HG02973 (cell line): ENCODE measurements around the gene SKI.

Experiments used
- ATAC-seq: cut with Tn5 transposase; IDR thresholded peaks from one replicate; pipeline ENCODE4 v1.9.1; 2021; ENCODE audit warnings: moderate library complexity; ENCODE audit not compliant: unreplicated experiment

SKI gene

DNA sequence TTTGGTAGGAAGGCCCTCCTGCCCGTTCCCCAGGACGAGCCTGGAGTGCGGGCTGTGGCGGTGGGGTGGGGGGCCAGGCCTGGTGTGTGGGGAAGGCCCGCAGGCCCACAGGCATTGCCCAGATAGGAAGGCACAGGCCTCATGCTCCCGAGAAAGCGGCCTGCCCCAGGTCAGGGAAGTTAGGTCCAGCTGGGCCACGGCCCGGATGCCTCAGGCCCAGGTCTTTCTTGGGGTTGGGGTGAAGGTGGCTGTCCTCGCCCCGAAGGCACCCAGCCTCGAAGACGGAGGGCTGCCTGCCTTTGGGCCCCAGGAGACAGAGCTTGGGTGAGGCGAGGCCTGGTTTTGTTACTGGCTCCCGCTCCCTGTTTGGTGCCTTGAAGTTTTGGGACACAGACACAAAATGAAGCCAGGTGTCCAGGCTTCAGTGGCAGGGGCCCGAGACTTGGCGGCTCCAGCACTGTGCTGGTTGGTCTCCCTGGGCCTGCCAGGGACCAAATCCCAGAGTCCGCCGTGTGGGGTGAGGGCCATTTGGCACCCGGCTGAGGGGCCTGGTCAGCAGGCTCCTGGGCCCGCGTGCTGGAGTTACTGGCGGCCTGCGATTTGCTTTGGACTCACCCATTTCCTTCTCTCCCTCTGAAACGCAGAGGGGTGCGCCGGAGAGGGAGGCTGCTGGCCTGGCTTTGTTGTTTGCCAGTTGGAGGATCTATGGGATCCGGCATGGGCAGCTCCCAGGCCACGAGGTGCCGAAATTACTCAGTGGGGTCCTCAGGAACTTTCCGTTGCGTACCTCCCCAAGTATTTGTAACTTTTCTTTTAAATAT, 2.0 kb downstream of the SKI start:
- no peak for ATAC-seq

DNA sequence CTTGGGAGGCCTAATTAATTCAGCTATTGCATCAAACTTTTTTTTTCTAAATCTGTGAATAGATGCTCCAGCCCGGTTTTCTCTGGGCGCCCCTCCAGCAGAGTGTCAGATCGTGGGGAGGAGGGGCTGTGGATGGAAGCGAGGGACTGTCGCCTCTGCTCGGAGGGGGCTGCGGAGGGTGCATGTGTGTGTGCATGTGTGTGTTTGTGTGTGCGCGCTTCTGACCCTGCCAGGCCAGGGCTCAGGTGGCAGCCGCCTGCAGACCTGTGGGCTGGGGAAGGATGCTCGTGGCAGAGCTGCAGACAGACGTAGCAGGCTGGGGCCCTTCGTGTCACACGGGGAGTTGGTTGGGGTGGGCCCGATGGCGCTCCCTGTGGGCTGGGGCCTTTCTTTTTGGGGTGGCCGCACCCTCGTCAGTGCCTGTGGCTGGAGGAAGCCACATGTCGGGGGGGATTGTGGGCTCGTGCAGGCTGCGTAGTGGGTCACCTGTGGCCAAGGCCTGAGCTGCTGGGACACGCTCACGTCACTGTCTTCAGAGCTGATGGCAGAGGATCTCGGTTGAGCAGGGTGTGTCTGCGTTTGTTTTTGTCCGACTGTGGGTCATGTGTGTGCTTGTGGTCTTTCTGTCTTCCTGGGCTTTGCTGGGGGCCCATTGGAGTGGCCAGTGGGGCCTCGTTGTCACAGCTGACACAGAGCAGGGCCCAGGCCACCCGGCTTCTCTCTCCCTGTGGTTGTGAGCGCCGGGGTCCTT, 2.8 kb downstream of the SKI start:
- ATAC-seq, result no peak

DNA sequence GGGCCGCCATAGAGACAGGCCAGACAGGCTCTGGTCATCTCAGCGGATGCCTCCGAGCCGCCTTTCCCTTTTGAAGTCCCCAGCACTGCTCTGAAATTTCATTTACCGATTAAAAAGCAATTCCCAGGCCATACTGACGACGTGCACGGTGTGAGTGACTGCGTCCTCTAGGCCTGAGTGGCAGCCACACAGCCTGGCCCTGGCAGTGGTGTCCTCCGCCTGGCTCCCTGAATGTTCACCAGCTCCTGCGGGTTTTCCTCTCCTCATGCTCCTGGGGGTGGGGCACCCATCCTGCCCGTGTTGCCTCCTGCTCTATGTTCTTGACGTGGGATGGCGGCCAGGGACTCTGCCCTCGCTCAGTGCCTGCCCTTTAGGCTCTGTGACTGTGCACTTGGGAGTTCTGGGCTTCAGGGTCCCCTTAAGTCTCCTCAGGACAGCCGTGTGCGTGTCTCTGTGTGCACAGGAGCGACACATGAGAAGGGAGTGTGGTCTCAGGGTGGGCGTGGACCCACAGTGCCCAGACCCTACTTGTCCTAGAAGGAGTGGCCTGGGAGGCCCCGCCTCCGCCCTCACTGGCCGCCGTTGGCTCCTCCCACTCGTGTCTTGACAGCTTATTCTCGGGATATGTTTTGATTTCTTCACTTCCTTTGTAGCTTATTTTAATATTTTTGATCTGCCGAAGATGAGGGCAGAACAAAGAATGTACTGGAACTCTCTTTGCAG, 3.6 kb downstream of the SKI start:
- ATAC-seq, result no peak

DNA sequence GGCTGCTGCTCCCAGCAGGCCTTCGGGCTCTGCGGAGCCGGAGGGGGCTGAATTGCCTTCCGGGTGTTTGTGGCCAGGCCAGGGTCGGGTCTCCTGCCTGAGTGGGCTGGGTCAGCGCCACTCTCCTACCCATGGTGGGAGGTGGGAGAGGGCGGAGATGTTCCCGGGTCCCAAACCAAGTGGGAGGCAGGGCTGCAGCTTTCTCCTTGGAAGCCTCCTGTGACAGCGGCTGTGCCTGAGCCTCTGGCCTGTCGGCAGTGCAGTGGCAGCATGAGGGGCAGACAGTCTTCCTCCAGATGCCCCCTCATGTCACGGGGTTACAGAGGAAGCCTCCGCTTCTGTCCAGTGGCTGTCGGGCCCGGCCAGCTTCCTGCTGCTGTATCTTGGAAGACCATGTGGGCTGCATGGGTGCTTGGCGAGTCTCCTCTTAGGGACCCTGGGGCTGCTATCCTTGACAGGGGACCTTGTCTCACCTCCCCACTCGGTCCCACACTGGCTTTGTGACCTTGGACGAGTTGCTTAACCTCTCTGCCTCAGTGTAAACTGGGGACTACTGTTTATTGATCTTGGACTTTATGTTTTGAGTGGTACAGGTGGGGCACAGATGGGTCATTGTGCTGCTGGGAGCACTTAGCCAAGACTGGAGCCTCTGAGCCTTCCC, 4.3 kb downstream of the SKI start:
- ATAC-seq, result no peak

DNA sequence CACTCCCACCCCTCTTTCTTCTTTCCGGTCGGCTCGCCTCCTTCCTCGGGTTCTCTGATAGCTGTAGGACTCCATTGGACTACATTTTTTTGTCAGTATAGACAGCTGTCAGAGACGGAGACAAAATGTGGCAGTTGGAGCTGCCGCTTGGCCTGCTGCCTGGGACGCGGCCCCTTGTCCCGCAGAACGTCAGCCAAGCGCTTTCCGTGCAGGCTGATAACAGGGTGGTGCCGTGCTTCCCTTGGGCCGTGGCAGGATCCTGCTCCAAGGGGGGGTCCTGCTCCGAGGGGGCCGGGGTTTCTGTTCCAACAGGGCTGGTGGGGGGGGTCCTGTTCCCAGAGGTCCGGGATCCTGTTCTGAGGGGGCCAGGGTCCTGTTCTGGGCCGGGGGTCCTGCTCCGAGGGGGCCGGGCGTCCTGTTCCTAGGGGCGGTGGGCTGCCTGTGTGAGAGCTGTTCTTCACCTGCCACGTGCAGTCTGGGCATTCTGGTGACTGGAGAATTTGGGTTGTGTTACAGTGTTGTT, 4.9 kb downstream of the SKI start:
- no peak for ATAC-seq

DNA sequence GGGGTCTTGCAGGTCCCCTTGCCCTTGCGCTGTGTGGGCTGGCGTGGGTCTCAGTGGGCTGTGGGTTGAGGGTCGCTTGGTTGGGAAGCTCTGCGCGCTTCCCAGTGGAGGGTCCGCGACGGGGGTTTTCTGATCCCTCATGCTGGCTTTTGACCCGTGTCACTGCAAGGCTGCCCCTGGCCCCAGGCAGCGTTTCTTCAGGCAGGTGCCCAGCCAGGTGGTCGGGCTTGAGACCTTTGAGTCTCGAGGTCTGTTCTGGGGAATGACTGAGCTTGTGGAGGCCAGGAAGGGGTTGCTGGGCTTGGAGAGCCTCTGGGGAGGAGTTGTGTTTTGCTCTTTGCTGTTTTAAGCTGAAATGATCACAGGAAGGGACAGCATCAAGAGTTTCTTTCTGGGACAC, 5.3 kb downstream of the SKI start:
- ATAC-seq, result no peak

DNA sequence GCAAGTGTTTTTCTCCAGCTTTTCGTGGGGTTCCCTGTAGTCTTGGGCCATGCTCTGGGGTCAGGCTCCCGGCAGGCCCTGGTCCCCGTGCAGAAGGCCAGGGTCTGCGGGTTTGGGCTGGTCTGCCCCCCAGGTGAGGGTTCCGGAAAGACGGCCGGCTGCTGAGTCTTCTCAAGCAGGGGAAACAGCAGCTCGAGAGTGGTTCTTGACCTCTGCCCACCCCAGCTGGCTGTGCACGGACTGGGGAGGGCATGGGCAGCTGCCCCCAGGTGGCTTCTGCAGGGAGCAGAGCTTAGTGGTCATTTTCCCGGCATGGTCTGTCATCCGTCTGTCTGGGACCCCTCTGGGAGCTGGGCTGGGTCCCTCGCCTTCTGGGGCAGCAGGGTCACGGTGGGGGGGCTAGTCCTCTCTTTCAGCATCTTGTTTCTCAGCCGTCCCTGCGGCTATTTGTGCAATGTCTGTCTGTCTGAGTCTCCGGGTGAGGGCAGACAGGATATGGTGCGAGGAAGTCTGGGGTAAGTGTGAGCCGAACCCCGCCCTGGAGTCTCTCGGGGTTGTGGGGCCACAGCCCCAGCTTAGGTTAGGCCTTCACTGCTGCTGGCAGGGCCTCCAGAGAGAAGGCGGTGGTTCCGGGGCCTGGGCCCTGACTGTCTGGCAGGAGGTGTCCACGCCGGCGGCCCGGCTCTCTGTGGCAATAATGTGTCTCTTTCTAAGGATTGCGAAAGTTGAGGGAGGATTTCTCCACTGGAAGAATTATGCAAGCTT, 6.1 kb downstream of the SKI start:
- no peak for ATAC-seq

DNA sequence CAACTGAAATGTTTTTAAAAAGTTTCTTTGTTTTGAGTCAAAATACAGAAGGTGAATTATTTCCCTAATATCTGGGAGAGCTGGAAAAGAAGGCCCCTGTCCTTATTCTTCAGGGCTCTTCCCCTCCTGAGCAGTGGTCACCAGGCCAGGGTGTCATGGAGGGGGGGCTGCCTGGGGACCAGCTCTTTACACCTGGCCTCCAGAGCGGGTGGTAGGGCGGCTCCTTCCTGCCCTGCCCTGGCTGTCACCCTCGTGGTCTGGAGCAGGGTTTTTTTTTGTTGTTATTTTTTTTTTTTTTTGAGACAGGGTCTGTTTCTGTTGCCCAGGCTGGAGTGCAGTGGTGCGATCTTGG, 6.6 kb downstream of the SKI start:
- ATAC-seq, result no peak

DNA sequence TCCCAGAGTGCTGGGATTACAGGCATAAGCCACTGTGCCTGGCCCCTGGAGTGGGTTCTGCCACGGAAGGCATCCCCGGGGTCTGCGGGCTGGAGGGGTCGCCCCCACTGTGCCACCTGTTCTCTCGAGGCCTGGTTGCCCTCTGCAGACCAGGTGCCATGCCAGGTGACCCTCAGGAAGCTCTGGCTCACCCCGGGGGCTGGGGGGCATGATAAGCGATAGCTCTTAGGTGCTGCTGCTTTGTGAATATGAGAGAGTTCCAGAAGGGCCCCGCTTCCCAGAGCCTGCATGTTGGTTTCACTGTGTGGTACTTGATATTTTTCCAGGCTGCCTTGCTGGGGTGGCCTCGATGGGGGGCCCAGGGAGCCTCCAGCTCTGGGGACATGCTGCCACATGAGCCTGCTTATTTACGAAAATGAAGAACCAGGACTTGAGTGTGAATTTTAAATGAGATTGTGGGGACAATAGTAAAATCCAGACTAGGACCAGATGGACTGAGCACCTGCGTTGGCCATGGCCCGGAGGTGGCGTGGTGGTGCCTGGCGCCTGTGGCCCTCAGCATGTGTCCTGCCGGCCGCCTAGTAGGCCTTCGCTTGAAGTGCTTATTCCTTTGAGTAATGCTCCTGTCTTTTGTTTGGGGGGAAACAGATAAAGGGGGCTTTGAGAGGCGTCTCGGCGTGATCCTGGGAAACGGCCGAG, 7.3 kb downstream of the SKI start:
- no peak for ATAC-seq

DNA sequence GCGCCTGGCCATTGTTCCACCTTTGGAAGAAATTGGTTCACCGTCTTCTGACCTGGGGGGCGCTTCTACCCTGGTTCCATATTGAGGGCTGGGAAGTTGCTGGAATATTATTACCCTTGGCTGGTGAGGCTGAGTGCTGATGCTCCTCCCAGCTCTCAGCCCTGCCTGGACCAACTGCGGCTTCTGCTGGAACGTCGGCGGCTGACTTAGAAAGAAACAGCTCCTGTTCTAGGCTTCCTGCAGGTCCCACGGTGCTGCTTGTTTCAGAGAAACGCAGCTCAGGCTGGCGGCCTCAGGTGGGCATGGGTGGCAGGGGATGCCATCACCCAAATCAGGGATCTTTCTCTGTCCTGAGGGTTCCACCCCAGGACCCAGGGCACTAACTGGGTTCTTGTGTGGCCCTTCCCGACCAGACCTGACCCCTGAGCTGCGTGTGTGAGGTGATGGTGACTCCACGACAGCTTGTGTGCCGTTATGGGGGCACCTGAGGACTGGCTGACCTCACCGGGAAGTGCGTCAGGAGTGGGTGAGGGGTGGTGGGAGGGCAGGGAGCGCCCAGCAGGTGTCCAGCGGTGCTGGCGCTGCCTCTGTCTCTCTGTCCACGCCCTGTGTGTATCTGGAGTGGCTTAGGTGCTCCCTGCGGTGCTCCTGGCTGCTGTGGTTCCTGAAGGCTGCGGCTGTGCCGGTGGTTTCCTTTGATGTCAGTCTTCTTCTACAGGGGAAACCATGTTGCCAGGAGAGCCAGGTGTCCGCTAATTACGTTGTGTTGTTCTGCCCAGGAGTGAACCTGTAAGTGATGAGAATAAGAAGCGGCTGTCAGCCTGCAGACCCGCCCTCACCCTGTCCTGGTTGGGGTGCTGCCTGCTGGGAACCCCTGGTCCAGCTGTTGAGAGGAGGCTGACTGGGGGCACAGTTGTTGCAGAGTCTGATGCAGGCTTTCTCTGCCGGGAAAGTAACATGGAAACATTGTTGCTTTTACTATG, 8.9 kb downstream of the SKI start:
- no peak for ATAC-seq

DNA sequence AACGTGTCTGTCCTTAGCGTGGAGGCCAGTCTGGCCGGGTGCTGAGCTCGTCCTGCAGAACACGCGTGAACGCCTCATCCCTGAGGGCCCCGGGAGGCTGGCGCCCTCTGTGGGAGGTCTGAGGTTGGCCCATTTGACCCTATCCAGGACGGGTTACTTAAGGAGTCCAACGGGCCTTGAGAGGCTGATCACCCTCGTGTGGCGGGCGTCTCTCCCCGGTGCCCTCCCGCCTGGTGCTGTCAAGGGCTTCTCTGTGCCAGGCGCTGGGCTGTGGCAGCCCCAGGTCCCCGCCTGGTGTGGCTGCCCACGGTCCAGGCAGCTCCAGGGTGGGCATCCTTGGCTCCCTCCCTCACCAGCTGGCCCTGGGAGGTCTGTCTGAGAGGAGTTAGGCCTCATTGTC, 9.7 kb downstream of the SKI start:
- no peak for ATAC-seq

DNA sequence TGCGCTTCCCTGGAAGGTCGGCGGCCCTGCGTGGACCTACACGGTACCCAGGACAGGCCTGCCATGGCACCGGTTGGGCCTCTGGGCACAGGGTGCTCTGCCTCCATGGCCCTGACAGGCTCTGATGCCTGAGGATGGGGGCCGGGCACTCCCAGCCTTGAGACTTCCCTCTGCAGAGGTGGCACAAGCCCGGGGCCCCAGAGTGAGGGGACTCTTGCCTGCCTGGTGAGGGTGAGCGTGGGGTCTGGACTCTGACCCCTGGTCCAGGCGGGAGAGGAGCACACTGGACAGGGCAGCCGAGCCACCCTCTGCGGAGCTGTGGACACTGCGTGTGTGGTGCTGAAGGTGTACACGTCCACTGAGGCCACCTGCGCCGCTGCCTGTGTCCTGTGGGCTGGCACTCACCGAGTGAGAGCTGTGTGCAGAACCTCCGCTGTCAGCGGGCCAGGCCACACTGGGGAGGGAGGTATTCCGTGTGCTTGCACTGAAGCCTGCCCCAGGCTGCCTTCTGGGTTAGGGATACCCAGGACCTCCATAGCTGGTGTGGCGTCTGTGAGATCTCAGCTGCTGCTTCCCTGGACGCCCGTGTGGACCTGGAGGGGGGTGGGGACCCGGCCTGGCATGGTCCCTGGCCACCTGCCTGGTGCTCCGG, 10.4 kb downstream of the SKI start:
- no peak for ATAC-seq

DNA sequence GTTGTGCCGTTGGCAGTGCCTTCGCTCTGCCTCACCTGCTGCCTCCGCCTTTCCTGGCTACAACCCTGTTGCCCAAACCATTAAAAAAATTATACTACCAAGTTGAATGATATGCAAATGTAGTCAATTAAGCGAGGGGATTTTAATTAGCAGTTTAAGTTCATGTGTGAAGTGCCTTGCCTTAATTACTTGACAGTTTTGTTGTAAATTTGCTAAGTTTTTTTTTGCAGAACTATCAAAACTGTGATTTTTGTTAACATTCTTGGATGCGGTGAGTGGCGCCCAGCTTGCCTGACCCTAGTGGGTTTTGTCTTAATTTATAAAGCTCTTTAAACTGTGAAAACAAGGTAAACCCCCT, 10.9 kb downstream of the SKI start:
- no peak for ATAC-seq

DNA sequence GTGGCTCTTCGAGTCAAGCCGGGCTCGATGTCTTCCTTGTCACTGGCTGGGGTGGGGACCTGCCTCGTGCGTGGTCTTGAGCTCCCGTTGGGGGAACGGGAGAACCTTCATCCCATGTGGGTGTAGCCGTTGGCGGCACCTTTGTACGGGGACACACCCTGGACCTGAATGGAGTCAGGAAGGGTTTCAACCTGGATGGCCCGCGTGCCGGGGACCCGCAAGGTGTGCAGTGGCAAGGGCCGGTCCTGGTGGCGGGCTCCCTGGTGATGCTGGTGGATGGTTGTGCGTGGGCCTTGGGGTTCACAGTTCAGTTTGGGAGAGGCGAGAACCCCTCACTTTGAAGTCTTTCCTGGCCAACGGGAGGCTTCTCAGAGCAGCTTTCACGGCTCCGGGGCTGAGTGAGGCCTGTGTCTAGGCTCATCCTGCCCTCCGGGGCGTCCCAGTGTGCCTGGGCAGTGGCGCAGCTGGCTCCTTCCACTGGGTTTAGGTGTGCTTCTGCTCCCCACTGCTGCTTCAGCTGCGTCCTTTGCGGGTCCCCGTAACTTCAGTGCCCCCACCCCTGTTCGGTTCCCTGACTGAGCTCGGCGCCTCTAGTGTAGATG, 11.4 kb downstream of the SKI start:
- ATAC-seq, result no peak

DNA sequence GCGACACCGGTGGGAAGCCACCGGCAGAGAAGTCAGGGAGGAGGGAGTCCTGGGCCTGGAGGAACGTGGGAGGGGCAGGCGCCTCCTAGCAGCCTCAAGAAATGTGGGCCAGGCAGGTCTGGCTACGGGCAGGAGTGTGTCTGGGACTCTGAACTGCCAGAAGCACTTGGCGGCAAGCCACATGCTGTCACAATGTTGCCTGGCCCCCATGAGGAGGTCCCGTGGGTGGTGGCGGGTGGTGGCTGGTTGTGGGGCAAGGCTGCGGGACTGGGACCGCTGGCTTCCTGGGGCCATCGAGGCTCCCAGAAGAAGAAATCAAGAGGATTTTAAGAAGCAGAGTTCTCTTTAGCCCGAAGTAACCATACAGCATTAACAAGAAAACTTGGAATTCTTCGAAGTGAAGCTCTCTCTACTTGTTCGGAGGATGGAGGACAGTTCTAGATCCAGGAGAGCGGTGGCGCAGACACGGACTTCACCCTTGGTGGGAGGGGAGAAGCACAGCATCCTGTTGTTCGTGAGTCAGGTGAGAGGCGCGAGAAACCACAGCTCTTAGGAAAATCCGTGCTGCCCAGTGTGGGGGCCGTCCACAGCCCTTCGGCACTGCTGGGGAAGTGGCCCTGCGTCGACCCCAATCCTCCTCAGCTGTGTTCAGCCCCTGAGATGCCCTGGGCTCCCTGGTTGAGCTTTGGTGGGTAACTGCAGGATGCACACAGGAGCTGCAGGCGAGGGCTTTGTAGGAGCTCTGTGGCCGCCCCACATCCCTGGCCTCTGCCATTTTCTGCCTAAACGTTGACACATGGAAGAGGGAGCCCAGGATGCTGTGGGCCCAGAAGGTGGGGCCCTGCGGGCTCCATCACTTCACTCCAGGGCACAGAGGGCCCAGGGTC, 12.4 kb downstream of the SKI start:
- ATAC-seq, result no peak

DNA sequence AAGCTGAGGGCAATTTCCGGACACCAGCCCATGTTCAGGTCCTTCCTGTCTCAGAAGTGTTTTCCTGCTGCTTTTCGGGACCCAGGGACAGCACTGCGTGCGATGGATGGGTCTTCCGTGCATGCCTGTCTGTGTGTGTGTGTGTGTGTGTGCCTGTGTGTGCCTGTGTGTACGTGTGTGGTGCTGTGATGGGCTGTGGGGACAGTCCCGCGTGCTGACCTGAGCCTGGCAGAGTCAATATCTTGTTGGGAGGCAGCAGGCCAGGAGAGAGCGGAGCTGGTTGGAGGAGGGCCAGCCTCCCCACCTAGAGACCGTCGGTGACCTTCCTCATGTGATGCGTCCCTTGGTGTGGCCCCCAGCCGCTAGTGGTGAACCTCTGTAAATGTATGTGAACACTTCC, 13.7 kb downstream of the SKI start:
- ATAC-seq, result no peak
